Endothelial cell (in vitro differentiated cells): ENCODE measurements around the gene IFITM2. TPM values are rescaled to one million over a fixed set of nuclear protein-coding genes. Genes with fewer than 3 reads are reported as not detected.

ENCODE experiments used
- DNase-seq: peaks from one replicate; pipeline ENCODE4 v3.0.0; 2021; ENCODE audit warnings: low spot score
- H3K27ac Mint-ChIP-seq: one replicate; pipeline ENCODE4 v1.8.0; 2021; ENCODE audit warnings: mixed read lengths, inconsistent platforms; ENCODE audit not compliant: unreplicated experiment
- H3K27me3 Mint-ChIP-seq: one replicate; pipeline ENCODE4 v1.8.0; 2021; ENCODE audit warnings: mild to moderate bottlenecking, moderate library complexity, mixed read lengths, inconsistent platforms; ENCODE audit not compliant: unreplicated experiment
- H3K36me3 Mint-ChIP-seq: one replicate; pipeline ENCODE4 v1.8.0; 2021; ENCODE audit warnings: mild to moderate bottlenecking, low read depth, mixed read lengths, inconsistent platforms; ENCODE audit not compliant: unreplicated experiment
- H3K4me1 Mint-ChIP-seq: one replicate; pipeline ENCODE4 v1.8.0; 2021; ENCODE audit warnings: mild to moderate bottlenecking, mixed read lengths, inconsistent platforms; ENCODE audit not compliant: unreplicated experiment
- H3K4me3 Mint-ChIP-seq: one replicate; pipeline ENCODE4 v1.8.0; 2021; ENCODE audit warnings: mild to moderate bottlenecking, mixed read lengths, inconsistent platforms; ENCODE audit not compliant: unreplicated experiment
- H3K9me3 Mint-ChIP-seq: one replicate; pipeline ENCODE4 v1.8.0; 2021; ENCODE audit warnings: mixed read lengths, inconsistent platforms; ENCODE audit not compliant: unreplicated experiment
- total RNA-seq: library from RNA; stranded (reverse); fragmentation: NEBNext Ultra II Directional; extraction: Animal tissue kit (Norgen Biotek cat#: 25700); gene quantifications from one replicate; pipeline ENCODE4 v1.2.1, GENCODE V29; 2021; ENCODE audit not compliant: unreplicated experiment
- TF ChIP-seq, protein P1 (sequence below): fragments of 200-600 bp; sonication (generic); IDR thresholded peaks from one replicate; pipeline ENCODE4 v1.5.0; 2021; ENCODE audit warnings: antibody characterized with exemption; ENCODE audit not compliant: unreplicated experiment

IFITM2 gene
- total RNA-seq, 1 donor from 2014 or later = 205 TPM

- Mint-ChIP-seq H3K4me1 (no peaks in the 10 kb centered on the region), H3K36me3 (peaks cover 5% of the 10 kb centered on the region), H3K27ac (no peak overlapping the region), H3K4me3 (no peak overlapping the region), H3K9me3 (peaks cover 4% of the 10 kb centered on the region), H3K27me3 (peaks cover 22% of the 10 kb centered on the region)
- TF ChIP-seq, protein P1, sequence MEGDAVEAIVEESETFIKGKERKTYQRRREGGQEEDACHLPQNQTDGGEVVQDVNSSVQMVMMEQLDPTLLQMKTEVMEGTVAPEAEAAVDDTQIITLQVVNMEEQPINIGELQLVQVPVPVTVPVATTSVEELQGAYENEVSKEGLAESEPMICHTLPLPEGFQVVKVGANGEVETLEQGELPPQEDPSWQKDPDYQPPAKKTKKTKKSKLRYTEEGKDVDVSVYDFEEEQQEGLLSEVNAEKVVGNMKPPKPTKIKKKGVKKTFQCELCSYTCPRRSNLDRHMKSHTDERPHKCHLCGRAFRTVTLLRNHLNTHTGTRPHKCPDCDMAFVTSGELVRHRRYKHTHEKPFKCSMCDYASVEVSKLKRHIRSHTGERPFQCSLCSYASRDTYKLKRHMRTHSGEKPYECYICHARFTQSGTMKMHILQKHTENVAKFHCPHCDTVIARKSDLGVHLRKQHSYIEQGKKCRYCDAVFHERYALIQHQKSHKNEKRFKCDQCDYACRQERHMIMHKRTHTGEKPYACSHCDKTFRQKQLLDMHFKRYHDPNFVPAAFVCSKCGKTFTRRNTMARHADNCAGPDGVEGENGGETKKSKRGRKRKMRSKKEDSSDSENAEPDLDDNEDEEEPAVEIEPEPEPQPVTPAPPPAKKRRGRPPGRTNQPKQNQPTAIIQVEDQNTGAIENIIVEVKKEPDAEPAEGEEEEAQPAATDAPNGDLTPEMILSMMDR = no peak
- DNase-seq = peak; percentile 57
Measured at GRCh38 chr11:279966-280705, 27.5 kb upstream of the IFITM2 start.

GRCh38 chr11:280706-281485 lies 26.7 kb upstream of the IFITM2 start:
- Mint-ChIP-seq H3K4me1 (no peaks in the 10 kb centered on the region), H3K4me3 (no peak overlapping the region), H3K9me3 (peaks cover 4% of the 10 kb centered on the region), H3K27me3 (peaks cover 22% of the 10 kb centered on the region), H3K27ac (no peak overlapping the region), H3K36me3 (peaks cover 5% of the 10 kb centered on the region)
- DNase-seq = no peak
- TF ChIP-seq, protein P1 = no peak

- TF ChIP-seq, protein P1 = no peak
- no peaks in the 10 kb centered on the region for H3K4me1 Mint-ChIP-seq
- H3K27ac Mint-ChIP-seq = peak overlapping the region; percentile 74
- peaks cover 5% of the 10 kb centered on the region for H3K36me3 Mint-ChIP-seq
- no peak for DNase-seq
- H3K27me3 Mint-ChIP-seq = peaks cover 23% of the 10 kb centered on the region
- H3K9me3 Mint-ChIP-seq = peaks cover 4% of the 10 kb centered on the region
- H3K4me3 Mint-ChIP-seq = peak overlapping the region; percentile 42
Measured at GRCh38 chr11:281486-282161, 26.0 kb upstream of the IFITM2 start.

DNA sequence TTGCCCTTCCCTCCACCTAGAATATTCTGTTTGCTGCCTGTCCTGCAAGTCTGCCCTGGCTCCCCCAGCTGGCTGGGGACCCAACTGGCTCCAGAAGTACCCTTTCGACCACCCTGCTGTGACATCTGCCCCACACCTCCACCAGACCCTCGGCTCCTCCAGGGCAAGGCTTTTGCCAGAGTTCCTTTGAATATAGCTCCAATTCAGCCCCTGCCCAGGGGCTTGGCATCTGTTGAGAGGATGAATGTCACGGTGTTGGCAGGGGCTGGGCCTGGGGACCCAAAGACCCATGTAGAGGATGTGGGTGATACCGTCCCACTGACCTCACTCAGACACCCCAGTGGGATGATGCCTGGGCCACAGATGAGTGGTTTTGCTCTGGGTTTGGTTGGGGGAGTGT lies 25.4 kb upstream of the IFITM2 start:
- peaks cover 4% of the 10 kb centered on the region for H3K9me3 Mint-ChIP-seq
- DNase-seq = no peak
- no peaks in the 10 kb centered on the region for H3K4me1 Mint-ChIP-seq
- peak overlapping the region; percentile 74 for H3K27ac Mint-ChIP-seq
- H3K36me3 Mint-ChIP-seq = peaks cover 5% of the 10 kb centered on the region
- peak overlapping the region; percentile 42 for H3K4me3 Mint-ChIP-seq
- TF ChIP-seq, protein P1 = no peak
- peaks cover 28% of the 10 kb centered on the region for H3K27me3 Mint-ChIP-seq
